Measurements from ENCODE around the gene STIMATE.

The STIMATE gene

DNA sequence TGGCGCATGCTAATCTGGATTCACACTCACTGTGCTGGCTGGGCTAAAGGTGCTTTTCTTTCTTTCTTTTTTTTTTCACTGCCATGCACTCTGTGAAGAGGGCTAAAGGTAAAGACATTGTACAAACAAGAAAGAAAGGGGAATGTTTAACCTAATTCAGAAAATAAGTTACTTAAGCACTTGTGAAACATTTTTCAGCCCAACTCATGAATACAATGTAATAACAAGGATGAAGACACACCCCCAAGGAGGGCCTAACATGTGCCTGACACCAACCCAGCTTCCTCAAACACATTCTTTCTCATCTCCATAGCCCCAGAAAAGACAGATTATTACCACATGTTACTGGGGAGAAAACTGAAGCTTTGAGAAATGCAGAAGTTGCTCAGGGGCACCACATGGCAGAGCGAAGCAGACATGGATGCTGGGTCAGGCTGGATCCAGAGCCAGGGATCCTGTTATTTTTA, 5.7 kb downstream of the STIMATE start:
- peaks cover 4% of the 10 kb centered on the region; the same call in 1 of the 2 replicates for H4K20me1 ChIP-seq (ENCODE audit: control insufficient read depth, insufficient read depth, low read depth, low read length)
- no peak overlapping the region for H3K4me3 ChIP-seq (ENCODE audit: low read length)
- H3F3A ChIP-seq (ENCODE audit: control insufficient read depth, insufficient read depth) = peaks cover 4% of the 10 kb centered on the region; the same call in 1 of the 2 replicates
- H3K27me3 ChIP-seq (ENCODE audit: control insufficient read depth, low read length) = no peaks in the 10 kb centered on the region
- H3K36me3 ChIP-seq (ENCODE audit: control insufficient read depth, low read length) = peaks cover 6% of the 10 kb centered on the region
- H3K9me2 ChIP-seq (replicated peaks; ENCODE audit: control insufficient read depth, low read length) = no peaks in the 10 kb centered on the region
- peaks cover 53% of the 10 kb centered on the region for H3K4me1 ChIP-seq (ENCODE audit: control insufficient read depth, low read length)
- TF ChIP-seq EZH2phosphoT487 (IDR thresholded peaks at IDR 0.05; ENCODE audit: borderline replicate concordance, low read length) = no peak
- TF ChIP-seq, protein P1, sequence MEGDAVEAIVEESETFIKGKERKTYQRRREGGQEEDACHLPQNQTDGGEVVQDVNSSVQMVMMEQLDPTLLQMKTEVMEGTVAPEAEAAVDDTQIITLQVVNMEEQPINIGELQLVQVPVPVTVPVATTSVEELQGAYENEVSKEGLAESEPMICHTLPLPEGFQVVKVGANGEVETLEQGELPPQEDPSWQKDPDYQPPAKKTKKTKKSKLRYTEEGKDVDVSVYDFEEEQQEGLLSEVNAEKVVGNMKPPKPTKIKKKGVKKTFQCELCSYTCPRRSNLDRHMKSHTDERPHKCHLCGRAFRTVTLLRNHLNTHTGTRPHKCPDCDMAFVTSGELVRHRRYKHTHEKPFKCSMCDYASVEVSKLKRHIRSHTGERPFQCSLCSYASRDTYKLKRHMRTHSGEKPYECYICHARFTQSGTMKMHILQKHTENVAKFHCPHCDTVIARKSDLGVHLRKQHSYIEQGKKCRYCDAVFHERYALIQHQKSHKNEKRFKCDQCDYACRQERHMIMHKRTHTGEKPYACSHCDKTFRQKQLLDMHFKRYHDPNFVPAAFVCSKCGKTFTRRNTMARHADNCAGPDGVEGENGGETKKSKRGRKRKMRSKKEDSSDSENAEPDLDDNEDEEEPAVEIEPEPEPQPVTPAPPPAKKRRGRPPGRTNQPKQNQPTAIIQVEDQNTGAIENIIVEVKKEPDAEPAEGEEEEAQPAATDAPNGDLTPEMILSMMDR (IDR thresholded peaks at IDR 0.05; ENCODE audit: low read depth, low read length, poor library complexity, severe bottlenecking) = no peak
- H3K27ac ChIP-seq (ENCODE audit: low read depth, low read length) = no peak overlapping the region
- no peaks in the 10 kb centered on the region for H3K9me3 ChIP-seq (ENCODE audit: control insufficient read depth, insufficient read depth, low read length)
- peak overlapping the region; percentile 78 for H3K4me2 ChIP-seq (ENCODE audit: low read length)
- H3K79me2 ChIP-seq (ENCODE audit: control insufficient read depth, low read length) = peaks cover 65% of the 10 kb centered on the region

DNA sequence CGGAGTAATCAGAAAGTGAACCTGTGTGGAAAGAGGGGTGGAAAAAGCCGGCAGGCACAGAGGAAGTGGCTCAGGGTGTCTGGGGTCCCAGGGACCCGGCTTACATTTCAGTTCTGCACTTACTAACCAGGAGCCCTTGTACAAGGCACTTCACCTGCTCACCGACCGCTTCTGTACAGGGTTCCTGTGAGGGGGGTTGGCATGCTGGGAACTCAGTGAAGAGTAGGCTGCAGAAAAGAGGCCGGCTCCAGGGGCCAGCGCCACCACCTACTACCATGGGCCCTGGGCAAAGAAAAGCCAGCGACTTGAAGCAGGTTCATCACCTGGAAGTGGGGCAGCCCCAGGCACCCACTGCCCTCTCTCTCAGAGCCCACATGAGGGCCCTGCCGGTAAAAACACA, 6.2 kb downstream of the STIMATE start:
- no peak overlapping the region for H3K4me3 ChIP-seq (ENCODE audit: low read length)
- no peak overlapping the region for H3K27ac ChIP-seq (ENCODE audit: low read depth, low read length)
- peaks cover 48% of the 10 kb centered on the region for H3K4me1 ChIP-seq (ENCODE audit: control insufficient read depth, low read length)
- H3F3A ChIP-seq (ENCODE audit: control insufficient read depth, insufficient read depth) = peaks cover 1% of the 10 kb centered on the region; the same call in 1 of the 2 replicates
- peaks cover 61% of the 10 kb centered on the region for H3K79me2 ChIP-seq (ENCODE audit: control insufficient read depth, low read length)
- H3K27me3 ChIP-seq (ENCODE audit: control insufficient read depth, low read length) = no peaks in the 10 kb centered on the region
- no peaks in the 10 kb centered on the region for H3K9me2 ChIP-seq (replicated peaks; ENCODE audit: control insufficient read depth, low read length)
- peaks cover 6% of the 10 kb centered on the region for H3K36me3 ChIP-seq (ENCODE audit: control insufficient read depth, low read length)
- no peak for TF ChIP-seq EZH2phosphoT487 (IDR thresholded peaks at IDR 0.05; ENCODE audit: borderline replicate concordance, low read length)
- TF ChIP-seq, protein P1 (IDR thresholded peaks at IDR 0.05; ENCODE audit: low read depth, low read length, poor library complexity, severe bottlenecking) = no peak
- peaks cover 4% of the 10 kb centered on the region; the same call in 1 of the 2 replicates for H4K20me1 ChIP-seq (ENCODE audit: control insufficient read depth, insufficient read depth, low read depth, low read length)
- no peaks in the 10 kb centered on the region for H3K9me3 ChIP-seq (ENCODE audit: control insufficient read depth, insufficient read depth, low read length)
- H3K4me2 ChIP-seq (ENCODE audit: low read length) = peak overlapping the region; percentile 78; the same call in 1 of the 2 replicates

DNA sequence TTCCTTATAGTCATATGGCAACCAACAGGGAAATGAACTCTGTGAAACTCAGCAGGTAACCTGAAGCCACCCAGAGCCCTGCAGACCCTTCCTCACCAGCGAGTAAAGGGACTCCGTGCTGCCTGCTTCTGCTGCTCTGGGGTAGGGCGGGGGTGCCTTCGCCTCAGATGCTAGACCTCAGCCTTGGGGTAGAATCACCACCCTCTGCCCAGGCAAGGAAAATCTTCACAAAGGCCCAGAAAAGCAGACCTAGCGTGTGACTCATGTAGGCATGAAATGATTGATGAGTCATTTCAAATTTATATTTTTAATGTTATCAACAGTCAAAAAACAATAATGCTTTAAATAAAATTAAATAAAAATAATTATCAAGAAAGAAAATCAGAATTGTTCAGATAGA, 6.6 kb downstream of the STIMATE start:
- Histone ChIP-seq H3K9me3 (ENCODE audit: control insufficient read depth, insufficient read depth, low read length) (no peaks in the 10 kb centered on the region), H3K36me3 (ENCODE audit: control insufficient read depth, low read length) (peaks cover 6% of the 10 kb centered on the region), H3K27me3 (ENCODE audit: control insufficient read depth, low read length) (no peaks in the 10 kb centered on the region), H3K9me2 (replicated peaks; ENCODE audit: control insufficient read depth, low read length) (no peaks in the 10 kb centered on the region), H3K79me2 (ENCODE audit: control insufficient read depth, low read length) (peaks cover 57% of the 10 kb centered on the region), H3F3A (ENCODE audit: control insufficient read depth, insufficient read depth) (no peaks in the 10 kb centered on the region), H3K27ac (ENCODE audit: low read depth, low read length) (no peak overlapping the region), H4K20me1 (ENCODE audit: control insufficient read depth, insufficient read depth, low read depth, low read length) (peaks cover 4% of the 10 kb centered on the region; the same call in 1 of the 2 replicates), H3K4me2 (ENCODE audit: low read length) (no peak overlapping the region), H3K4me1 (ENCODE audit: control insufficient read depth, low read length) (peaks cover 44% of the 10 kb centered on the region), H3K4me3 (ENCODE audit: low read length) (no peak overlapping the region)
- no peak for TF ChIP-seq EZH2phosphoT487 (IDR thresholded peaks at IDR 0.05; ENCODE audit: borderline replicate concordance, low read length)
- TF ChIP-seq, protein P1 (IDR thresholded peaks at IDR 0.05; ENCODE audit: low read depth, low read length, poor library complexity, severe bottlenecking) = no peak
